Measurements from ENCODE around the gene ABCA4.

- TF ChIP-seq CTCF (IDR thresholded peaks at IDR 0.05) (no peak), POLR2AphosphoS5 (IDR thresholded peaks at IDR 0.05) (no peak), POLR2A (IDR thresholded peaks at IDR 0.05) (no peak), EP300 (IDR thresholded peaks at IDR 0.05) (no peak)
These were observed 41.6 kb downstream of the ABCA4 start for GRCh38 chr1:94079080-94079940.
